A549 (cell line): ENCODE results near the gene CFAP46. TPM values are rescaled to one million over a fixed set of nuclear protein-coding genes. Genes with fewer than 3 reads are reported as not detected.

Experiments
- ATAC-seq, 2 experiments: fragments of 200-7000 bp in 1 of 2; fragments of >200 bp in 1 of 2; cut with Nextera tagmentation in 1 of 2; cut with Tn5 transposase in 1 of 2; 3 replicates each; pipeline versions ENCODE4 v1.8.0 to v1.9.1; 2018 to 2020; ENCODE audit warnings: mild to moderate bottlenecking in 1 of 2, moderate library complexity in 1 of 2
- CTCF ChIA-PET: fragments of 300-600 bp; sonication (Branson Sonifier 250); formaldehyde crosslinking; extraction: SDS; loops from one replicate; lab custom pipeline; 2021; ENCODE audit warnings: antibody characterized with exemption, inconsistent platforms; lab: Yijun Ruan, JAX
- POLR2A ChIA-PET: fragments of 350-600 bp; formaldehyde crosslinking; extraction: SDS; loops from one replicate; lab custom pipeline; 2021; ENCODE audit warnings: antibody characterized with exemption, inconsistent platforms; lab: Yijun Ruan, JAX
- DNase-seq, 2 experiments: peaks; one replicate each; pipeline versions ENCODE4 v3.0.0 to v3.0.0-alpha.2; 2011 to 2016; ENCODE audit warnings: low read depth in 1 of 2, low spot score in 1 of 2
- FAIRE-seq: peaks from 2 replicates; lab custom pipeline; 2011; peaks lifted over from hg19 to GRCh38; lab: Jason Lieb, UNC
- H3K27ac ChIP-seq, 2 experiments: fragments of >200 bp; sonication (Bioruptor Twin); formaldehyde crosslinking; 3 replicates each; pipeline ENCODE4 v1.5.1; 2016 to 2017
- H3K4me1 ChIP-seq: fragments of >200 bp; sonication (Bioruptor Twin); formaldehyde crosslinking; 3 replicates; pipeline ENCODE4 v1.6.1; 2016
- H3K4me2 ChIP-seq: fragments of >200 bp; sonication (Bioruptor Twin); formaldehyde crosslinking; 3 replicates; pipeline ENCODE4 v1.6.1; 2016
- H3K4me3 ChIP-seq: fragments of >200 bp; sonication (Bioruptor Twin); formaldehyde crosslinking; 3 replicates; pipeline ENCODE4 v1.5.1; 2016
- H3K9me3 ChIP-seq: fragments of >200 bp; sonication (Bioruptor Twin); formaldehyde crosslinking; 3 replicates; pipeline ENCODE4 v1.6.1; 2016
- CBX2 ChIP-seq: fragments of 200-600 bp; sonication (generic); IDR thresholded peaks from 2 replicates; pipeline ENCODE4 v1.6.1; 2016; ENCODE audit warnings: low read depth, mild to moderate bottlenecking, borderline replicate concordance
- CBX8 ChIP-seq: fragments of 200-600 bp; sonication (generic); IDR thresholded peaks from 2 replicates; pipeline ENCODE4 v1.6.1; 2016
- CEBPB ChIP-seq, 2 experiments: fragments of >200 bp in 1 of 2; sonication (Bioruptor Twin) in 1 of 2; formaldehyde crosslinking in 1 of 2; IDR thresholded peaks; 2 replicates each; pipeline ENCODE4 v1.6.1; 2012 to 2016
- CHD4 ChIP-seq: fragments of 200-600 bp; sonication (generic); IDR thresholded peaks from 2 replicates; pipeline ENCODE4 v1.6.1; 2016; ENCODE audit warnings: antibody characterized with exemption, mild to moderate bottlenecking, borderline replicate concordance
- CTCF ChIP-seq: fragments of >200 bp; sonication (Bioruptor Twin); formaldehyde crosslinking; IDR thresholded peaks from 3 replicates; pipeline ENCODE4 v1.5.1; 2016
- EHF ChIP-seq: fragments of 250-450 bp; sonication (Bioruptor Pico); IDR thresholded peaks from 2 replicates; pipeline ENCODE4 v1.5.0; 2020; ENCODE audit warnings: mild to moderate bottlenecking
- EHMT2 ChIP-seq: fragments of 200-600 bp; sonication (generic); IDR thresholded peaks from 2 replicates; pipeline ENCODE4 v1.6.1; 2016; ENCODE audit warnings: antibody characterized with exemption, low read depth, mild to moderate bottlenecking, moderate library complexity
- FOXS1 ChIP-seq: fragments of 250-450 bp; sonication (Bioruptor Pico); IDR thresholded peaks from 2 replicates; pipeline ENCODE4 v1.5.0; 2020; ENCODE audit warnings: mild to moderate bottlenecking, moderate library complexity
- GATA3 ChIP-seq: IDR thresholded peaks from 2 replicates; pipeline ENCODE4 v1.6.1; 2012; ENCODE audit warnings: borderline replicate concordance
- HDAC2 ChIP-seq: fragments of 200-600 bp; sonication (generic); IDR thresholded peaks from 2 replicates; pipeline ENCODE4 v1.6.1; 2016
- HOXA7 ChIP-seq: fragments of 250-450 bp; sonication (Bioruptor Pico); IDR thresholded peaks from 2 replicates; pipeline ENCODE4 v1.5.0; 2020; ENCODE audit warnings: mild to moderate bottlenecking, moderate library complexity
- HOXB5 ChIP-seq: fragments of 250-450 bp; sonication (Bioruptor Pico); IDR thresholded peaks from 2 replicates; pipeline ENCODE4 v1.5.0; 2020; ENCODE audit warnings: mild to moderate bottlenecking, moderate library complexity
- MAFK ChIP-seq: fragments of 450-650 bp; IDR thresholded peaks from 2 replicates; pipeline ENCODE4 v1.6.1; 2014; ENCODE audit not compliant: partially characterized antibody
- MAX ChIP-seq: IDR thresholded peaks from 2 replicates; pipeline ENCODE4 v1.6.1; 2012
- MYC ChIP-seq: IDR thresholded peaks from 2 replicates; pipeline ENCODE4 v1.6.1; 2012; ENCODE audit warnings: mild to moderate bottlenecking, inconsistent platforms, low read length, improper control_type of control experiment, borderline replicate concordance
- NFE2L2 ChIP-seq: fragments of 150-350 bp; conservative IDR thresholded peaks from 2 replicates; pipeline ENCODE4 v1.6.1; 2014; ENCODE audit warnings: low read length
- NPAS2 ChIP-seq: fragments of 250-450 bp; sonication (Bioruptor Pico); IDR thresholded peaks from 2 replicates; pipeline ENCODE4 v1.8.0; 2022; ENCODE audit warnings: mild to moderate bottlenecking, moderate library complexity, borderline replicate concordance
- RCOR1 ChIP-seq: fragments of 150-350 bp; IDR thresholded peaks from 2 replicates; pipeline ENCODE4 v1.6.1; 2014; ENCODE audit warnings: antibody characterized with exemption, low read length, low read depth
- RFX5 ChIP-seq: fragments of 450-650 bp; IDR thresholded peaks from 2 replicates; pipeline ENCODE4 v1.7.1; 2014; ENCODE audit warnings: antibody characterized with exemption, mild to moderate bottlenecking, moderate library complexity
- SMC3 ChIP-seq: fragments of >200 bp; sonication (Bioruptor Twin); formaldehyde crosslinking; IDR thresholded peaks from 3 replicates; pipeline ENCODE4 v1.6.1; 2018; ENCODE audit warnings: inconsistent platforms
- ZSCAN20 ChIP-seq: fragments of 250-450 bp; sonication (Bioruptor Pico); IDR thresholded peaks from 2 replicates; pipeline ENCODE4 v1.8.0; 2022; ENCODE audit warnings: mild to moderate bottlenecking, moderate library complexity
- WGBS: methylation state at CpG from one replicate; pipeline ENCODE4 v1.1.6; 2017; ENCODE audit errors: missing lambda C conversion rate; 5-methylcytosine and 5-hydroxymethylcytosine counted together
- polyA plus RNA-seq, 4 experiments: library from polyadenylated mRNA; depleted of rRNA in 3 of 4; stranded (reverse); fragments of >200 nt; fragmentation: RNase III in 1 of 4; extraction: RNeasy Plus Mini Kit Qiagen cat#74134 plus additional on column Dnase treatment in 1 of 4; gene quantifications; 2 replicates in 3 of 4; 3 replicates in 1 of 4; pipeline ENCODE4 v1.2.3, GENCODE V29; 2011 to 2017
- TF ChIP-seq, protein P1 (sequence below): fragments of 200-600 bp; sonication (generic); IDR thresholded peaks from 2 replicates; pipeline ENCODE4 v1.6.1; 2016; ENCODE audit warnings: antibody characterized with exemption, mild to moderate bottlenecking, moderate library complexity
- TF ChIP-seq, protein P2 (sequence below): fragments of >200 bp; sonication (Bioruptor Twin); formaldehyde crosslinking; IDR thresholded peaks from 3 replicates; pipeline ENCODE4 v1.6.1; 2016

CFAP46 gene
- polyA plus RNA-seq, 2 of the 4 experiments (the other 2 are of a cell fraction), result 0.88 to 1.8 TPM

DNA sequence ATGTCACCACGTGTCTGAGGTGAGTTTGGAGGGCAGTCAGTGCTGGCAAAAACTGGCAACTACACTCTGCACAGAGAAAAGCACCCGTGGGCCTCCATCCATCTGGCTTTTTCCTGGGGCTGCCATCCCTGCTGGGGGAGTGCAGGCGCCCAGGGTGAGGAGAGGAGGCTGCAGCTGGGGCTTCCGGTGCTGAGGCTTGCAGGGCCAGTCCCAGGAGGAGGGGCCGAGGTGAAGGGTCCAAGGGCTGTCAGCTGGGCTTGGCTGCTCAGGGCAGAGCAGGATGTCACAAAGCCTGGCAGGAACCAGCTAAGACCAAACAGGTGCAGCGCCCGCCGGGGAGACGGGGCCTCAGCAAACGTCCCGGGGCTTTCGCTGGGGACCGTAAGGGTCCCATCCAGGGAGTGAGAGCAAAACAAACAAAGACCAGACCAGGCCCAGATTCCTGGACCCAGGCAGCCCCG, 77.2 kb downstream of the CFAP46 start:
- no peak for TF ChIP-seq FOXS1
- TF ChIP-seq MAFK, result no peak
- TF ChIP-seq CBX2, result no peak
- no peak for TF ChIP-seq CTCF
- TF ChIP-seq, protein P1, sequence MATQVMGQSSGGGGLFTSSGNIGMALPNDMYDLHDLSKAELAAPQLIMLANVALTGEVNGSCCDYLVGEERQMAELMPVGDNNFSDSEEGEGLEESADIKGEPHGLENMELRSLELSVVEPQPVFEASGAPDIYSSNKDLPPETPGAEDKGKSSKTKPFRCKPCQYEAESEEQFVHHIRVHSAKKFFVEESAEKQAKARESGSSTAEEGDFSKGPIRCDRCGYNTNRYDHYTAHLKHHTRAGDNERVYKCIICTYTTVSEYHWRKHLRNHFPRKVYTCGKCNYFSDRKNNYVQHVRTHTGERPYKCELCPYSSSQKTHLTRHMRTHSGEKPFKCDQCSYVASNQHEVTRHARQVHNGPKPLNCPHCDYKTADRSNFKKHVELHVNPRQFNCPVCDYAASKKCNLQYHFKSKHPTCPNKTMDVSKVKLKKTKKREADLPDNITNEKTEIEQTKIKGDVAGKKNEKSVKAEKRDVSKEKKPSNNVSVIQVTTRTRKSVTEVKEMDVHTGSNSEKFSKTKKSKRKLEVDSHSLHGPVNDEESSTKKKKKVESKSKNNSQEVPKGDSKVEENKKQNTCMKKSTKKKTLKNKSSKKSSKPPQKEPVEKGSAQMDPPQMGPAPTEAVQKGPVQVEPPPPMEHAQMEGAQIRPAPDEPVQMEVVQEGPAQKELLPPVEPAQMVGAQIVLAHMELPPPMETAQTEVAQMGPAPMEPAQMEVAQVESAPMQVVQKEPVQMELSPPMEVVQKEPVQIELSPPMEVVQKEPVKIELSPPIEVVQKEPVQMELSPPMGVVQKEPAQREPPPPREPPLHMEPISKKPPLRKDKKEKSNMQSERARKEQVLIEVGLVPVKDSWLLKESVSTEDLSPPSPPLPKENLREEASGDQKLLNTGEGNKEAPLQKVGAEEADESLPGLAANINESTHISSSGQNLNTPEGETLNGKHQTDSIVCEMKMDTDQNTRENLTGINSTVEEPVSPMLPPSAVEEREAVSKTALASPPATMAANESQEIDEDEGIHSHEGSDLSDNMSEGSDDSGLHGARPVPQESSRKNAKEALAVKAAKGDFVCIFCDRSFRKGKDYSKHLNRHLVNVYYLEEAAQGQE, result no peak
- no peak for TF ChIP-seq RCOR1
- no peak for TF ChIP-seq MAX
- TF ChIP-seq MYC, result no peak
- TF ChIP-seq CEBPB (IDR thresholded peaks at IDR 0.05), result no peak
- no peak for TF ChIP-seq GATA3
- no peak for TF ChIP-seq EHF (CRISPR knock-in tag)
- no peak for TF ChIP-seq NFE2L2
- TF ChIP-seq NPAS2, result no peak
- TF ChIP-seq EHMT2, result no peak
- no peaks in the 10 kb centered on the region for H3K4me1 ChIP-seq
- DNase-seq, result no peak
- H3K27ac ChIP-seq, result no peak overlapping the region
- 18% methylated on average over 7 of the region's 14 CpGs for WGBS
- ATAC-seq, result peak in 1 of 2 experiments; percentile 18; a peak in 1 of 6 replicates
- ChIA-PET CTCF (no interaction called here), POLR2A (no interaction called here)
- H3K9me3 ChIP-seq, result no peaks in the 10 kb centered on the region
- no peak overlapping the region for H3K4me2 ChIP-seq
- no peak overlapping the region for H3K4me3 ChIP-seq
- FAIRE-seq, result no peak

GRCh38 chr10:132862485-132863420, 79.6 kb downstream of the CFAP46 start:
- ChIA-PET POLR2A (no interaction called here), CTCF (no interaction called here)
- 29% methylated on average over 23 of the region's 34 CpGs for WGBS
- Histone ChIP-seq H3K4me2 (peak overlapping the region; percentile 34; the same call in 1 of the 3 replicates), H3K4me3 (no peak overlapping the region), H3K4me1 (no peaks in the 10 kb centered on the region), H3K27ac (no peak overlapping the region), H3K9me3 (no peaks in the 10 kb centered on the region)
- peak; percentile 32 to 44; a peak in 3 of 6 replicates for ATAC-seq
- DNase-seq, result no peak
- no peak for FAIRE-seq
- TF ChIP-seq HOXB5 (CRISPR knock-in tag) (no peak), ZSCAN20 (no peak), HOXA7 (CRISPR knock-in tag) (no peak), RFX5 (no peak), HDAC2 (no peak), CBX8 (no peak), SMC3 (no peak), CHD4 (no peak), MAFK (no peak)
- TF ChIP-seq, protein P2, sequence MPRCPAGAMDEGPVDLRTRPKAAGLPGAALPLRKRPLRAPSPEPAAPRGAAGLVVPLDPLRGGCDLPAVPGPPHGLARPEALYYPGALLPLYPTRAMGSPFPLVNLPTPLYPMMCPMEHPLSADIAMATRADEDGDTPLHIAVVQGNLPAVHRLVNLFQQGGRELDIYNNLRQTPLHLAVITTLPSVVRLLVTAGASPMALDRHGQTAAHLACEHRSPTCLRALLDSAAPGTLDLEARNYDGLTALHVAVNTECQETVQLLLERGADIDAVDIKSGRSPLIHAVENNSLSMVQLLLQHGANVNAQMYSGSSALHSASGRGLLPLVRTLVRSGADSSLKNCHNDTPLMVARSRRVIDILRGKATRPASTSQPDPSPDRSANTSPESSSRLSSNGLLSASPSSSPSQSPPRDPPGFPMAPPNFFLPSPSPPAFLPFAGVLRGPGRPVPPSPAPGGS, result no peak
